GM08714 (cell line): Measurements from ENCODE around the gene TK2.
"Not testable (repeated sequence)": the region's sequence is repeated elsewhere in the genome, so short reads cannot be mapped to it uniquely, and the experiment has no call there.

Experiments
- H3K4me3 ChIP-seq: fragments of 200-500 bp; sonication (Bioruptor generic); 2 replicates; pipeline ENCODE4 v1.5.1; 2014; ENCODE audit warnings: mild to moderate bottlenecking, low read length, inconsistent platforms
- ZNF274 ChIP-seq: IDR thresholded peaks from 2 replicates; pipeline ENCODE4 v1.6.1; 2012; ENCODE audit warnings: mild to moderate bottlenecking, low read depth, low read length

TK2 gene

DNA sequence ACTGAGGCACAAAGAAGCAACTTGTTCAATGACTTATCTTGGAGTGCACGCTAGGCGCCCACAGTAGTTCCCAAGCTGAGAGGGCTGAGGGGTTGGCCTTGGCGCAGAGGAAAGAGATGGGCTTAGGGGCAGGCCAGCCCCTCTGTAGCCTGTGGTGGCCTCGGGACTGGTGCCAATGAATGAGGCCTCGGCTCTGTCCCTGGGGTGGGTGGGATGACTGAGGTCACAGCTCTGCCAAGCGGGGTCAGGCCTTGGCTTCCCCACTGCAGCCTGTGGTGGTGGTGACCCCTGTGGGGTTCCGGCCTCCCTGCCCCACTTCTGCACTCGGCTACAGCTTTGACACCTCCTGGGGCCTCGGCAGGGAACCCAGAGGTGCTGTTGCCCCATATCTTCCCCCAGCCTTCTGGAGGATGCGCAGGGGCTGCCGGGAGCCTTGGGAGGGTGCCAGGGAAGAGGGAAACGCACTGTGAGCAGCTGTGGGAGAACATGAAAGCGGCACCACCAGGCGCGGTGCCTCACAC is 76.8 kb downstream of the TK2 start:
- H3K4me3 ChIP-seq, result no peak overlapping the region
- no peak for TF ChIP-seq ZNF274

DNA sequence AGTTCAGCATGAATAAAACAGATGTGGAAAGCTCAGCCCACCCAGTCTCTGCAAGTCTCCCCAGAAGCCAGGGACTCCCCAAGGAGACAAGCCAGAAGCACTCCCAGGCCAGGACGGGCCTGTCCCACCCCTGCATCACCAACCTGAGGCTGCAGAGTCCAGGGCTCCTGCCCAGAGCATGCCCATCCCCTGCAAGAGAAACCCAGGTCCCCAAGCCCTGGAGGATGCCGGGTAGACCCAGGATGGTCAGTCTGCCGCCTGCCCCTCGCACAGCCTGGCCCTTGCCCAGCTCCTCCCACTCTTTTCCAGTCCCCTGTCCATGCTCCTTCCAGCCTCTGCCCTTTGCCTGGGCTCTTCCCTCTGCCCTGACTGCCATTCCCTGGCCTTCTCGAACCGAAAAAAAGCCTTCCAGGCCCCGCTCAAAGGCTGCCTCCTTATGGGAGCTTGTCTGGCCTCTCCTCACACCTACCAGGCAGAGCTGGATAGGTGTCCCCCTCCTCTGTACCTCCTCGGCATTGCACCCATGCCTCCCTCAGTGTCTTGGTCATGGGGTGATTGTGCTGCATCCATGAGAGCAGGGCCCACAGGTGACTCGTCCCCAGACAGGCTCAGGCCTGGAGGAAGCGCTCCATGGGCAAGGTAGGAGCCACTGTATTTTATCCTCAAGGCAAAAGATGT is 78.1 kb downstream of the TK2 start:
- no peak for TF ChIP-seq ZNF274
- no peak overlapping the region for H3K4me3 ChIP-seq

DNA sequence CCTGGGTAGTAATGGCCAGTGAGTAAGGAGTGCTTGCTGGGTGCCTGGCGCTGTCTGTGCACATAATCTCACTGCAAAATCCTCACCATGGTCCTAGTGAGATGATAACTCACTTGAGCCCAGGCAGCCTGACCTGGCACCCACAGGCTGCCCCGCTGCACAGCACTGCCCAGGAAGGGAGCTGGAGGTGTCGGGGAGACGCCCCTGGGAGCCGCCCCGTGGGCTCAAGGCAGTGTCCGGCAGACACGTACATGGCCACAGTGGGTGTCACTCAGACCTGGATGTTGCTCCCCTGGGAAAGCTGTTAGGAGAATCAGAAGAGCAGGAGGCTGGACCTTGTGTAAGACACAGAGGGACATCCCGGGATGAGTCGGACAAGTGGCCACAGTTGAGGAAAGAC is 78.7 kb downstream of the TK2 start:
- TF ChIP-seq ZNF274, result no peak

DNA sequence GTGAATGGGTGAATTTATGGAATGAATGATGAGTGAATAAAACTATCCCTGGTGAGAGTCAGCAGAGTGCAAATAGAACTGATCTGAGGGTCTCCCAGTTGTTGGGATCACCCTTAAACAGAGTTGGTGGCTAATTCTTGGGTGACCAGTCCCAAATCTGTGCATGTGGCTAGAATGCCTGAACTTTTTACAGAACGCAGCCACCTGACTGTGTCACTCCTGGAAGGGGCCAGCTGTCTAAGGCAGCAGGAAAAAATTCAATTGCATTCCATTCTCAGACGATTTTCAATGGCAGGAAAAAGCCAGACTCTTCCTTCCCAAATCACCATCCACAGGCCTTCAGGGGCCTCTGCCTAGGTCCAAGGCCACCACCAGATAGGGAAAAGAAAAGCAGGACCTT is 79.4 kb downstream of the TK2 start:
- no peak for TF ChIP-seq ZNF274
- no peak overlapping the region for H3K4me3 ChIP-seq

More for the DNA sequence above, 78.7 kb downstream of the TK2 start:
- H3K4me3 ChIP-seq, result no peak overlapping the region

DNA sequence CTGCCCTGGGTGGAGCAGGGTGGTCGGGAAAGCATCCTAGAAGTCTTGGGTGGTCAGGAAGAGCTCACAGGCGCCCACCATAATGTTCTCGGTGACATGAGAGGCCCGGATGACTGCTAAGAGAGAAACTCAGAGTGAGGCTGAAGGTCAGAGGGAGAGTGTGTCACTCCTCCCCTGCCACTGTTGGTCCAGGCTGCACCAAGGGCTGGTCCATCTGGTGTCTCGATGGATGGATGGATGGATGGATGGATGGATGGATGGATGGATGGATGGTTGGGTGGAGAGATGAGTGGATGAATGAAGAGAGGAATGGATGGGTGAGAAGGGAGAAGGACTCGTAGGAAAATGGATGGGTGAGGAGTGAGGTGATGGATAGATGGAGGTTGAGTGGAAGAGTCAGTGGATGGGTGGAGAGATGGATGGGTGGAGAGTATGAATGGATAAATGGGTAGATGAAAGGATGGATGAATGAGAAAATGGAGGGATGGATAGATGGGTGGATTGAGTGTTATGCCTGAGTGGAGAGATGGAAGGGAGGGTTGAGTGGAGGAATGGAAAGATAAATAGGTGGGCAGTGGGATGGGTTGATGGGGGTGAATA is 79.9 kb downstream of the TK2 start:
- no peak overlapping the region for H3K4me3 ChIP-seq
- no peak for TF ChIP-seq ZNF274

DNA sequence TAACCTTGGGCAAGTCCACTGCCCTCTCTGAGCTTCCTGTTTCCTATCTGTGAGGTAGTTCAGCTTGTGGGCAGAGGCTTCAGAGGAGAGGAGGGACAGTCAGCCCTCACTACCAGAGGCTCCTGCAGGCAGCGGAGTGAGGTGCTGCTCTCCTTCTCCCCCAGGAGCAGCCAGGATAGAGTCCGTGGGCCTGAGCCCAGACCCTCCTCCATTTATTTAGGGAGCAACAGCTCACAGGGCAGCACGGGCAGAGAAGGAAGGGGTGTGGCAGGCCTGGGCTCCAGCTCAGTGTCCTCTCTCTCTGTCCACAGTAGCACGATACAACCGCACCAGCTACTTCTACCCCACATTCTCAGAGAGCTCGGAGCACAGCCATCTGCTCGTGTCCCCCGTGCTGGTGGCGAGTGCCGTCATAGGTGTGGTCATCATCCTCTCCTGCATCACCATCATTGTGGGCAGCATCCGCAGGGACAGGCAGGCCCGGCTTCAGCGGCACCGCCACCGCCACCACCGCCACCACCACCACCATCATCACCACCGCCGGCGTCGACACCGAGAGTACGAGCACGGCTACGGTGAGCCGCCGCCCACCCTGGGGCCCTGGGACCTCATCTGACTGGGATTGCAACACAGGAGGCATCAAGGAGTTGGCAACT is 80.5 kb downstream of the TK2 start:
- no peak overlapping the region for H3K4me3 ChIP-seq
- TF ChIP-seq ZNF274, result no peak

DNA sequence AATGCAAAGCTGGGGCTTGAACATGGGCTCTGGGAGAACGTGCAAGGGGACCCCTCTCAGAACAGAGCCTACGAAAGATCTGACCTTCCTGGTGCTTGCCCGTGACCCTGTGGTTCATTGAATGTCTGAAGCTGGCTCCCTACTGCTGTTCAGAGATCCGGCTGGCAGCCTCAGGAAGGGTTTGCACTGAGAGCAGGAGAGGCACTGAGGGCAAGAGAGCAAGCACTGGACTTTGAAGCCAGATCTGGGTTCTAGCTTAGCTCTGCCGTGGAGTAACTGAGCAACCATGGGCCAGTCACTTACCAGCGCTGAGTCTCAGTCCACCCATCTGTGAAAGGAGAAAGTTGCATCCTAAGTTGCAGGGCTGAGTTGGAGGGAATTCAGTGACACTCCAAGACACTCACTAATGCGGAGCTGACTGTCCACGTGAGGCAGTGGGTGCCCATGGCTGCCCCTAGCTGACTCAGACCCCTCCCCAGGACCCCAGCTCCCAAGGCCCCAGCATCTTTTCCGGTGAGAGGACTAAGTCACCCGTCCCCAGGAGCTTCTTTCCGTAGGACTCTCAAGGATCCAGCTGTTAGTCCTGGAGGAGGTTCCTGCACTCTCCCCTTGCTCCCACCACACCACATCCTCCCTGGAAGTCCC is 81.5 kb downstream of the TK2 start:
- H3K4me3 ChIP-seq, result no peak overlapping the region
- TF ChIP-seq ZNF274, result no peak

DNA sequence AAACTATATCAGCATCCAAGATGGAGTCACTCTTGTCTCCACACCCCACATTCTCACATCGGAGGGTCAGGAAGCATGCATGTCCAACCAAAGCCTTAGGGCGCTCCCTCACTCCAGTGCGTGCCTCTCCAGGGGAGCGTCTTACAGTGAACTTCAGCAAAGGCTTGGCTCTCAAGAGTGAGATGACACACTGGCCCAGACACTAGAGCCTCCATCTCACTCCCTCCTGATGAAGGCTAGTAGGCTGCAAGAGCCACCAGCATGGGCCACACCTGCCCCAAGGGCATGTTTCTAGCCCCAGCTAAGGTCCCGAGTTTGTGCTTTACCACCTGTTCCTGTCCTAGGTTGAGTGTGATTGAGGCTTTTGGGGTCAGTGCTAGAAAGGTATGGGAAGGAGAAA is 82.3 kb downstream of the TK2 start:
- no peak overlapping the region for H3K4me3 ChIP-seq
- TF ChIP-seq ZNF274, result no peak

DNA sequence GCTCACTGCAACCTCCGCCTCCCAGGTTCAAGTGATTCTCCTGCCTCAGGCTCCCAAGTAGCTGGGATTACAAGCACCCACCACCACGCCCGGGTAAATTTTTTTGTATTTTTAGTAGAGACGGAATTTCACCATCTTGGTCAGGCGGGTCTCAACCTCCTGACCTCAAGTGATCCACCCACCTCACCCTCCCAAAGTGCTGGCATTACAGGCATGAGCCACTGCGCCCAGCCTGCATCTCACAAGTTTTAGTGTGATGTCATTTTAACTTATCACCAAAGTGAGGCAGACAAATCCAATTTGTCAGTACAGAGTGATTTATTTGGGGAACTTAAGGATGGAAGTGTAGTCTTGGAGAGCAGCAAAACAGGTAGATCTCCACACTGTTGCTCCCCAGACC is 83.3 kb downstream of the TK2 start:
- not testable (repeated sequence) for H3K4me3 ChIP-seq

DNA sequence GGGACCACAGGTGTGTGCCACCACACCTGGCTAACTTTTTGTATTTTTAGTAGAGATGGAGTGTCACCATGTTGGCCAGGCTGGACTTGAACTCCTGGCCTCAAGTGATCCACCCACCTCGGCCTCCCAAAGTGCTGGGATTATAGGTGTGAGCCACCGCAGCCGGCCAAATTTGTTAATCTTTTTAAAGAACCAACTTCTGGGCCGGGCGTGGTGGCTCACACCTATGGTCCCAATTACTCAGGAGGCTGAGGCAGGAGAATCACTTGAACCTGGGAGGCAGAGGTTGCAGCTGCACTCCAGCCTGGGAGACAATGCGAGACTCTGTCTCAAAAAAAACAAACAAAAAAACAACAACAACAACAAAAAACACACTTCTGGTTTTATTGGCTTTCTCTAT is 84.0 kb downstream of the TK2 start:
- not testable (repeated sequence) for H3K4me3 ChIP-seq

DNA sequence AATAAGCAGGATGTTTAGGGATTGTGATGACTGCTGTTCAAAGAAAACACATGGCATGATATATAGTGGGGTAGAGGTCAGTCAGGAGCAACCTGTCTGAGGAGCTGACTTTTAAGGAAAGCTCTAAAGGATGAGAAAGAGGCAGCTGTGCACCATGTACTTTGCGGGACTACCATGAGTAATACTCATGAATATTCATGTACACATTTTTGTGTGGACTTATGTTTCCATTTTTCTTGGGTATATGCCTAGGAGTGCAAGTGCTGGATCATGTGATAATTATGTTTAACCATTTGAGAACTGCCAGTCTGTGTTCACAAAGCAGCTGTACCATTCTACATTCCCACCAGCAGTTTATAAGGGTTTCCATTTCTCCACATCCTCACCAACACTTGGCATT is 87.0 kb downstream of the TK2 start:
- no peak overlapping the region for H3K4me3 ChIP-seq
- no peak for TF ChIP-seq ZNF274

DNA sequence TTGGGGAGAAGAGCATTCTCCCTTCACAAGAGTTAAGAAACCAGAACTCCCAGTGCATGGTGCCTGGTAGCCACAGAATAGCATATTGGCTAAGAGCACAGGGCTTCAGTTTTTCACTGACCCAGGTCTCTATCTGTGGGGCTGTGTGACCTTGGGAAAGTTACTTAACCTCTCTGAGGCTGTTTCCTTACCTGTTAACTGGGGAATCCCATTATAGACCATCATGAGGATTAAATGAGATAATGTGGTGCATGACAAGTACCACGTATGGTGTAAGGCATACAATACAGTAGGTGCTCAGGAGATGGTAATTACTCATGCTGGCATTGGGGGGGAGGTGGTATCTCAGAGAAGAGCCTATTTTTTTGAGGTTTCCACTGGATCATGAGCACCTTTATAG is 89.2 kb downstream of the TK2 start:
- no peak overlapping the region for H3K4me3 ChIP-seq
- TF ChIP-seq ZNF274, result no peak

DNA sequence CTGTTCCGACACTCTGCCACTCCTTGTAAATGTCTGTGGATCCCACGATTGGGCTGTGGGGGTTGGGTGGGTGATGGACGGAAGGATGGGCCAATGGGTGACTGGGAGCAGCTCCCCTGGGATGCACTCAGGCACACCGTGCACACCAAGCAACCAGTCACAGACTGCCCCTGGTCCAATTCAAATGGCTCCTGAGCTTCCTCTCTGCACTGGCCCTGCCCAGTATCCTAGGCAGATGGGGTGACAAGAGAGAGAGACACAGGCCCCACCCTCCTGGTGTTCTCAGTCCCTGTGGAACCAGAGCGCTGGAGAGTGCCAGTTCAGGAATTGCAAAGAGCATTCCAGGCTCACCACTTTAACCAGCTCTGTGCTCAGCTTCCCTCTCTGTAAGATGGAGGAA is 90.0 kb downstream of the TK2 start:
- no peak for TF ChIP-seq ZNF274

DNA sequence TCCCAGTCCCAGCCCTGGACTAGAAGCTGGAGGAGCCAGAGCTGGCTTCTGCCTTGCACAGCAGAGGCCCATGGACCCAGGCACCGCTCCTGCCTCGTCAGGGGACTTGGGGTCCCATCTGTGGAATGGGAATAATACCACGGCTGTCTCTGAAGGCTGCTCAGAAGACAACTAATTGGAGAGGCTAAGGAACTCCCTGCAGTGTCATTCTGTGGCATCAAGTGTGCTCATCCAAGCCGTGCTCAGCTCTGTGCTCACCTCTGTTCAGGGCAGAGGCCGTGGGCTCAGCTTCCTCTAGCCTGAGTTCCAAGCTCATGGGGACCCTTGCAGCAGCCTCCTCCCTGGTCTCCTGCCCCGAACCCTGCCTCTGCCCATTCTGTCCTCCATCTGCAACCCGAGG is 91.1 kb downstream of the TK2 start:
- no peak for TF ChIP-seq ZNF274
- H3K4me3 ChIP-seq, result no peak overlapping the region

More for the DNA sequence above, 90.0 kb downstream of the TK2 start:
- H3K4me3 ChIP-seq, result no peak overlapping the region

DNA sequence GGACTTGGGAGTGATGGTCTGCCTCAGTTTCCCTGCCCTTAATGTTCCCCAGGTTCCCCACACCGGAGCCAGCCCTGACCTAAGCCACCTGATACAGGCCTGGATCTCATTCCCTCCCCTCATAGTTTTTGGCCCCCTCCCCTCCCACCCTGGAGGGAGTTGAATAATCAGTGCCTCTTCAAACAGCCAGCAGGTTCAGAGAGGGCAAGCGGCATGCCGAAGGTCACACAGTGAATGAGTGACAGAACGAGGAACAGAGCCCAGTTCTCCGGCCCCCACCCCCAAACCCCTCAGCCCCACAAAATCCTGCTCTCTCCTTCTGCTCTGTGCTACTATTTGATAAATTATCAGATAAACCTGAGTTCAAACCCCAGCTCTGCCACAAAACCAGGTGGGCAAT is 91.6 kb downstream of the TK2 start:
- no peak for TF ChIP-seq ZNF274
- H3K4me3 ChIP-seq, result no peak overlapping the region
